Fibroblast of mammary gland (primary cell): ENCODE data around the gene CAPN2.
A peak's percentile ranks its signal among the peaks of the same experiment; 100 is the strongest.

ENCODE experiments used
- DNase-seq: peaks from one replicate; pipeline ENCODE4 v3.0.0-alpha.2; 2010; ENCODE audit warnings: low read depth
- H3K4me3 ChIP-seq: 2 replicates; pipeline ENCODE4 v1.5.1; 2011; ENCODE audit warnings: low read depth, mild to moderate bottlenecking, low read length, moderate library complexity; ENCODE audit not compliant: control insufficient read depth
- TF ChIP-seq, protein P1 (sequence below): conservative IDR thresholded peaks from 2 replicates; pipeline ENCODE4 v1.5.1; 2011; ENCODE audit warnings: low read depth, low read length, inconsistent platforms; ENCODE audit not compliant: control insufficient read depth, insufficient read depth

Gene CAPN2

DNA sequence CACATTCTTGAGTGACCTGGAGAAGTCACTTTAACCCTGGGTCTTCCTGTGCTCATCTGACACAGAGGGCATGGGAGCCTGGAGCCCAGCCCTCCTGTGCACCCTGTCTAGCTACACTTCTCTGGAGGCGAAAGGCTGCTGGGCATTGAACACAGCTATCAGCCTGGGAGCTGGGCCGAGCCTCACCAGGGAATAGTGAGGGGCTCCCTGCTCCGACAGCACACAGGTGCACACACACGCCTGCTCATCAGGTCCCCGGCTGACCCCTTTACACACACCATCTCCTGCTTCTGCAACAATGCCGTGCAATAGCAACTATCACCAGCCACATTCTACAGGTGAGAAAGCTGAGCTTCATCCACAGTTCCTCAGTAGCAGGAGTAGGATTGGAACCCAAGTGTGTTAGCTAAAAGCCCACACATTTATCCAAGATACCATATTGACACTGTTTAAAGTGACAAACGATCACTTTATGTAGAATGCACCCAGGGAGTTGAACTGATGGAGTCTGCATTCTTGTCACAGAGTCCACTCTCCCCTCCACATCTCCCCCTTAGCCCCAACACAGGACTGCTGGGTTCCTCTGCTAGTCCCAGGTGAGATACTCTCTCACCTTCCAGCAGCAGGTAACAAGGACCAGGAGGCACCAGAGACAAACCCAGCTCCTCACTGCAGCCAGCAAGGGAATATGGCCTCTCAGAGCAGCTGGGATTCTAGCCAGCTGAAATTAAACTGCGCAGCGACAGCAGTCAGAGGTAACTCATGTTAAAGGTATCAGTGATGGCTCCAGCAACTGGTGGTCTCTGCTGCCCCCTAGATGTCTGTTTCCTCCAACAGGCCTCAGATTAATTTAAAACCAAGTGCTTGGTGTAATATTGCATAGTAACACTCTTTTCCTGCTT is 28.5 kb upstream of the CAPN2 start:
- TF ChIP-seq, protein P1, sequence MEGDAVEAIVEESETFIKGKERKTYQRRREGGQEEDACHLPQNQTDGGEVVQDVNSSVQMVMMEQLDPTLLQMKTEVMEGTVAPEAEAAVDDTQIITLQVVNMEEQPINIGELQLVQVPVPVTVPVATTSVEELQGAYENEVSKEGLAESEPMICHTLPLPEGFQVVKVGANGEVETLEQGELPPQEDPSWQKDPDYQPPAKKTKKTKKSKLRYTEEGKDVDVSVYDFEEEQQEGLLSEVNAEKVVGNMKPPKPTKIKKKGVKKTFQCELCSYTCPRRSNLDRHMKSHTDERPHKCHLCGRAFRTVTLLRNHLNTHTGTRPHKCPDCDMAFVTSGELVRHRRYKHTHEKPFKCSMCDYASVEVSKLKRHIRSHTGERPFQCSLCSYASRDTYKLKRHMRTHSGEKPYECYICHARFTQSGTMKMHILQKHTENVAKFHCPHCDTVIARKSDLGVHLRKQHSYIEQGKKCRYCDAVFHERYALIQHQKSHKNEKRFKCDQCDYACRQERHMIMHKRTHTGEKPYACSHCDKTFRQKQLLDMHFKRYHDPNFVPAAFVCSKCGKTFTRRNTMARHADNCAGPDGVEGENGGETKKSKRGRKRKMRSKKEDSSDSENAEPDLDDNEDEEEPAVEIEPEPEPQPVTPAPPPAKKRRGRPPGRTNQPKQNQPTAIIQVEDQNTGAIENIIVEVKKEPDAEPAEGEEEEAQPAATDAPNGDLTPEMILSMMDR: peak; percentile 58
- no peak overlapping the region for H3K4me3 ChIP-seq
- DNase-seq: peak; percentile 38

DNA sequence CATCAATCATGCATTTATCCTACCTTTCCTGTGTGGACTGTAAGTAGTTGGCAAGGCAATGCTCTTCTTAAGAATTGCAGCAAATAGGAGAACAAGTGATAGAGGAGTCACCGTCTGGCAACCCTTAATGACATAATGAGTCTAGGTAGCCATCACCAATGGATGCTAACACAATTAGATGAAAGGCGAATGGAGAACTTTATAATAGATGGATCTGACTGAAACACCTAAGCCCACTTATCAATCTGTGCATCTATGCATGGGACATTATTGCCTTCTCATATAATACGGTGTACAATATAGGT is 27.9 kb upstream of the CAPN2 start:
- no peak overlapping the region for H3K4me3 ChIP-seq
- TF ChIP-seq, protein P1: no peak
- no peak for DNase-seq

DNA sequence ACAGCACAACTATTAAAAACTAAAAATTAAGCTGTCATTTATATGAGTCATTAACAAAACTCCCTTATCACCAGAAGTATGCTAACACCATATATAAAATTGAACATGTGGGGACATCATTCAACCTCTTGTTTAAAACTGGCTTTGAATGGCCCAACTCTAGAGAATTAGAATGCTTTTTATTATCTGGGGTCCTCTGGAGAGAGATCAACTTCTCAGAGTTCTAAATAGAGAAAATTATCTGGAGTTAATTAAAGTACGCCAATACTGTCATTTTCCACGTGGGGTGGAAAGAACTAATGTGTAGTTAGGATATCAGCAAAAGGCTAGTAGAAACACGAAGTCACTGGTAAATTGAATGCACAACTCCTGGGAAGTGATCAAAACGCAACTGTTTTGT is 21.2 kb upstream of the CAPN2 start:
- H3K4me3 ChIP-seq: no peak overlapping the region
- no peak for DNase-seq
- TF ChIP-seq, protein P1: no peak

DNA sequence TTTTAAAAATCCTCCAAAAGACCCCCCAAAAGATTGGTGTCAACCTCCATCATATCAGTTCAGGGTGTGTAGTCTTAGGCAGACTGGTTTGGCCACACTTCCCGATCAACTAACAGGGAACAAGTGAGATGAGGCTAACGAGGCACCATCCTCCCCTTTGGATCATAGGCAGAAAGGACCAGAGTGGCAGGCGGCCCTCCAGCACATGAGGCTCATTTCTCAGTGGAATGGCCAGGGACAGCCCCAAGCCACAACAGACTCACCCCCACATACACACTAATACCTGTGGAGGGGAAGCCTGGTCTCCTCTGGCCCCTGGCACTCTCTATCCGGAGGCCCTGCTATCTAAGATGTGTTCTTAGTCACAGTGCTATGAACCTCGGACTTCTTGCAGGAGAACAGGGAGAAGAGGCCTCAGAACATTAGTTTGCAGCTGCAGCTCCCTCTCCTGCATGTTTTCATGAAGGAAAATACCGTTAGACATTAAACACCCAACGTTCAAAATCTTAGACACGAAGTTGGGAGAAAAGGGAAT is 17.3 kb upstream of the CAPN2 start:
- TF ChIP-seq, protein P1: no peak
- no peak overlapping the region for H3K4me3 ChIP-seq

DNA sequence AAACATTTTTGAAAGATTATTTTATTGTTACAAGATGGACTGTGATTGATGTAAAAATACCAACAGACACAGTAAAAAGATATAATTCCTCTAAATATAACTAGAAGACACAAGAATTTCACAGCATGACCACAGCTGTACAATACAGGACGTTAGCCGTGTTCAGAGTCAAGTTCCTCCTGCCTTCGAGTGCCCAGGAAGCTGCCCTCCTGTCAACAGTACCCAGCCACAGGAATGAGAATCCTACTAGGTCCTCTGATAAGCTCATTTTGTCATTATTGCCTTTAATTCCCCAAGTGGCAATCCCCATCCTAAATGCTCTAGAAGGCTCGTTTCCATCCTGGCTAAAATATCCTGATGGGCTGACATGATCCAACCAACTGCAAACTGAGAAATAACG is 16.4 kb upstream of the CAPN2 start:
- H3K4me3 ChIP-seq: no peak overlapping the region
- TF ChIP-seq, protein P1: no peak
- no peak for DNase-seq

More for the DNA sequence above, 17.3 kb upstream of the CAPN2 start:
- DNase-seq: no peak

DNA sequence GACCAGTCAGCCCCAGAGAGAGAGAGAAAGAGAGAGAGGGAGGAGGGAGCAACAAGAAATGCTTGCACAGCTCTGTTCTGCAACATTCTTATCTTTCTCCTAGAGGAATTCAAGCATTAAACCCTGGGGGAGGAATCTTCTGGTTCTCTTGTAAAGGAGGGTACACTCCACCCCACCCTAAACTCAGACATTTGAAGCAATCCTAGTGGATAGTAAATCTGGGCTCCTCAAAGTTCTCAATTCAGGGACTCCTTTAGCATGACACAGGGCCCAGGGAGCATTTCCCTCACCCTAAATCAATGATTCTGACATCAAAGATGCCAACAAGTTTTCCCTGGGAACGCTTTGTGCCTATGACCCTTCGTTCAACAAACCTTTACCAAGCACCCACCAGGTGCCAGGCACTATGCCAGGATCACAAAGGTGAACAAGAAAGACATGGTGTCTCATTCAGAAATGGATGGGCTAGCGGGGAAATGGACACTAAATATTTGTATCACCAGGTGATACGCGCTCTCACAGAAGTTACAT is 11.9 kb upstream of the CAPN2 start:
- DNase-seq: no peak
- TF ChIP-seq, protein P1: no peak
- no peak overlapping the region for H3K4me3 ChIP-seq
